ENCODE measurements around the gene PTPRT.

- no peak for TF ChIP-seq CTCF (IDR thresholded peaks at IDR 0.05)
- TF ChIP-seq POLR2A (IDR thresholded peaks at IDR 0.05), result no peak
Measured at GRCh38 chr20:43196243-43196642, 6.5 kb upstream of the PTPRT start.
